ENCODE results near the gene KCNAB2. TPM values are rescaled to one million over a fixed set of nuclear protein-coding genes. Genes with fewer than 3 reads are reported as not detected.

KCNAB2 gene
- polyA plus RNA-seq, 3 donors from 2014 or later, result 26.1 to 73.8 (median 42.7) TPM

DNA sequence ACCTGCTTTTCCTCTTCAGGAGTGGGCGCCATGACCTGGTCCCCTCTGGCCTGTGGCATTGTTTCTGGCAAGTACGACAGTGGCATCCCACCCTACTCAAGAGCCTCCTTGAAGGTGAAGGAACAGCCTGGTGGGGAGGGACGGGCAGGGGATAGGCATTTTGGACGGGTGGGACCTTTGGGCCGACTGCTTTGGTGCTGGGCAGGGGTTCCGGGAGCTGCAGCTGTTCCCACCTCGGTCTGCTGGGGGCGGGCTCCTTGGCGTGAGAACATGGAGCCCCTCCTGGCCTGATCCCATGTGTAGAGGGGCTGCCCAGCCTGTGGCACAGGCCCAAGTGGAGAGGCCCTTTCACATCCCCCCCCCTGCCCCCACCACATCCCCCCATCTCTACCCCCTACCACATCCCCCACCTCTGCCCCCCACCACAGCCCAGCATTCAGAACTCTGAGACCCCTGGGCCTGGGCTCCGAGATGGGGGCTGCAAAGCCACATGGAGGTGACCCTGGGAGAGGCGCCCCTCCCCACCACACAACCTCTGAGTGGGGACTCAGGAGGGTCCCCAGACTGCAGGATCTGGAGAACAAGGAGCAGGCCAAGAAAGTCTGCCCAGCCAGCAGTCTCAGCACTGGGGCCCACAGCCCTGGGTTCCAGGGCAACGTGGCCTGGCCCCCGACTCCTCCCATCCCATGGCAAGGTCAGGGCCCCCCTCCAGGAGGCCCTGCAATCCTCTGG is 50.0 kb downstream of the KCNAB2 start:
- DNase-seq, result no peak
- no peak overlapping the region for H3K27ac Mint-ChIP-seq
- no peak overlapping the region for H3K4me3 Mint-ChIP-seq

DNA sequence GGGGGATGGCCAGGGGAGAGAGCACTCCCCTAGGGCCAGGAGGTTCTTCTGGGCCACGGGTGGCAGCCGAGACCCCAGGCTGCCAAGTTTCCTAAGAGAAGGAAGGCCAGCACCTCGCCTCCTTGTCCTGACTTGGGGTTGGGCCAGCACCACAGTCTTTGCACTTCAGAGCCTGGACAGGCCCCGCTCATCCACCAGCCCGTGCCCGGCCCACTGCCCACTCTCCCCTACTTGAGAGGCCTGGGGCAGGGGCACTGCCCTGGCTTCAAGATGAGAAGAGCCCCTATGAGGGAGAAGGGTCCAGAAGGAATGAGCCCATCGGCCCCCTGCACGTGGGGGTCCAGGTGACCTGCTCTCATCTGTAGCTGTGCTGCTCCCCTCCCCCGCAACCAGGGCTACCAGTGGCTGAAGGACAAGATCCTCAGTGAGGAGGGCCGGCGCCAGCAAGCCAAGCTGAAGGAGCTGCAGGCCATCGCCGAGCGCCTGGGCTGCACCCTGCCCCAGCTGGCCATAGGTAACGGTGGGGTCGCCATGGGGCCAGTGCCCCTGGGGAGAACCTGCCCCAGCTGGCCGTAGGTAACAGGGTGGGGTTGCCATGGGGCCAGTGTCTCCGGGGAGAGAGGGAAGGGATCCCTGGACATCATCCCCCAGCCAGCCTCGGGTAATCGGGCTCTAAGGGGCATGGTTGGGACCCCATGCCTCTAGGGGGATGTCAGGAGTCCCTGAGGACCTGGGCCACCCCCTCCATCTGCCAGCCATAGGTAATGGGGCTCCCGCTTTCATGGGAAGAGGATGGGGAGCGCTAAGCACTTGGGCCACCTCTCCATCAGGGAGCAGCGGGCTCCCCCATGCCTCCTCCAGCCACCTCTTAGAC is 50.8 kb downstream of the KCNAB2 start:
- Mint-ChIP-seq H3K4me3 (no peak overlapping the region), H3K9me3 (no peaks in the 10 kb centered on the region), H3K36me3 (peaks cover 5 to 18% (median 6%) of the 10 kb centered on the region in 3 donors), H3K27ac (no peak overlapping the region), H3K27me3 (ENCODE audit: low read depth in 3 of 3) (peaks cover 2 to 25% (median 14%) of the 10 kb centered on the region in 3 donors), H3K4me1 (peaks cover 0 to 6% of the 10 kb centered on the region in 2 donors)
- no peak for DNase-seq

More for the DNA sequence above, 50.0 kb downstream of the KCNAB2 start:
- Mint-ChIP-seq H3K36me3 (peaks cover 9 to 24% (median 11%) of the 10 kb centered on the region in 3 donors), H3K4me1 (peaks cover 0 to 3% of the 10 kb centered on the region in 2 donors), H3K27me3 (ENCODE audit: low read depth in 3 of 3) (peaks cover 2 to 20% (median 8%) of the 10 kb centered on the region in 3 donors), H3K9me3 (no peaks in the 10 kb centered on the region)

DNA sequence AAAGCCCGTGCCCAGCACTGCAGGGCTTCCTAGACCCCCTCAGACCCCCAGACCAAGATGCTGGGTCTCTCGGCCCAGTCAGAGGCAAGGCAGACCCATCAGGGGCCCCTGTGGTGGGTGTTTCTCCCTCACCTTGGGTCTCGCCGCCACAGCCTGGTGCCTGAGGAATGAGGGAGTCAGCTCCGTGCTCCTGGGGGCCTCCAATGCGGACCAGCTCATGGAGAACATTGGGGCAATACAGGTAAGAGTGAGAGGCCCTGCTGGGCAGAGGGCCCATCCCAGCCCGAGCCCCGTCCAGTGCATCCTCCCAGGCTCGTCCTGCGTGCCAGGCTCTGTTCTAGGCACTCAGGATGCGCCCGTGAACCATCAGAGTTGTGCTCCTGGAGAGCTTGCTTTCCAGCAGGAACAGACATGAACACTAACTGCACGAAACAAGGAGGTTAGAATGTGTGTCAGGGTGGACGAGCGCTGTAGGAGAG is 51.5 kb downstream of the KCNAB2 start:
- DNase-seq, result no peak
- peaks cover 2 to 28% (median 14%) of the 10 kb centered on the region in 3 donors for H3K27me3 Mint-ChIP-seq (ENCODE audit: low read depth in 3 of 3)
- H3K27ac Mint-ChIP-seq, result peak overlapping the region in 3 of 6 donors; percentile 3 to 55 (median 54)
- H3K36me3 Mint-ChIP-seq, result peaks cover 5 to 18% (median 6%) of the 10 kb centered on the region in 3 donors
- no peak overlapping the region for H3K4me3 Mint-ChIP-seq
- H3K9me3 Mint-ChIP-seq, result no peaks in the 10 kb centered on the region
- peaks cover 0 to 6% of the 10 kb centered on the region in 2 donors for H3K4me1 Mint-ChIP-seq

DNA sequence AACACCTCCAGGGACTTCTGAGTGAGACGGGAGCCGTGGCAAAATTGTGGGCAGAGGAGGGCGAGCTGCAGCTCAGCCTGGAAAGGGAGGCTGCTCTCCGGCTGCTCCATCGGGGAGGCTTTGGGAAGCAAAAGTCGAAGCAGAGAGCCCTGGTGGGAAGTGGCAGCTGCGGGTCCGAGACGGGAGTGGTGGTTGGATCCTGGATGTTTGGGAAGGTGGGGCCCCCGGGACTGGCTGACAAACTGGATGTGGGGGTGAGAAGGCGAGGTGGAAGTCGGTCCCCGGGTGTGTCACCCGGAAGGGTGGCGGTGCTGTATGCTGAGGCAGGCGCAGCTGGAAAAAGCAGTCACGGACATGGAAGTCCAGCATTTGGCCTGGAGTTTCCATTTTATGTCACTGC is 52.1 kb downstream of the KCNAB2 start:
- Mint-ChIP-seq H3K4me1 (peaks cover 0 to 6% of the 10 kb centered on the region in 2 donors), H3K27me3 (ENCODE audit: low read depth in 3 of 3) (peaks cover 4 to 28% (median 14%) of the 10 kb centered on the region in 3 donors), H3K4me3 (no peak overlapping the region), H3K27ac (no peak overlapping the region), H3K36me3 (peaks cover 5 to 18% (median 6%) of the 10 kb centered on the region in 3 donors), H3K9me3 (no peaks in the 10 kb centered on the region)
- no peak for DNase-seq

DNA sequence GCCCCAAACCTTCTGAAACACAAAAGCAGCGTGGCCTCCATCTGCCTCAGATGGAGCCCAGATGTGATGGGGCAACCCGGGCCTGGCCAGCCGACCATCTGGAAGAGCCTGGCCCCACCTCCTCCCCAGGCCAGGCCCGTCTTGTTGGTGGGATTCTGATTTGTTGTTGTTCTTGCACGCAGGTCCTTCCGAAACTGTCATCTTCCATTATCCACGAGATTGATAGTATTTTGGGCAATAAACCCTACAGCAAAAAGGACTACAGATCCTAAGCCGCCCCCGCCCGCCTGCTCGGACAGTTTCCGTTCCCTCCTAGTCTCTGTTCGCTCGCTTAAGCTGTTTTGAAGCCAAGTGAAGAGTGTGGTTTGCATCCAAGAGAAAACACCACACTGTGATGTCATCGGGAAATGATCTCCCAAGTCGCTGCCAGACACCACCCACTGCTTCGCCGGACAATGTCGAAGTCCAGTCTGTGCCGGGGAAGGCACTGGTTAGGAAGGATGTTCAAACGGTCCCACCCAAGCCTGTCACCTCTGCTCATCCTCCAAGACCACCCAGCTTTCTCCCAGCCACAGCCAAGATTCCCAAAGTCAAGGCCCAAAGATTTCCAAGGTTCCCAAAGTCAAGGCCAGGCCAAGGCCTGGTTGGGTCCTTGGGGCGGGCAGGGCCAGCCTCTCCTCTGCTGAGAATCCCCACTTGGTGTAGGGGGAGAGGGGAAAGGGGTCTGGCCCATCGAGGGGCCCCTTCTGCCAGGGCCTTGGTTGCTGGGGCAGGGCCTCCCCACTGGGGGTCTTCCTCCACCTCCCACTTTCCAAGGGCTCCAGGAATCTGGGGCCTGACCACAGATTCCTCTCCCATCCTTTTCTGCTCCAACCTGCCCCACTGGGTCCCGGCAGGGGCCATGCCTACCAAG is 52.9 kb downstream of the KCNAB2 start:
- Mint-ChIP-seq H3K27ac (peak overlapping the region in 1 of 6 donors; percentile 3), H3K9me3 (no peaks in the 10 kb centered on the region), H3K36me3 (peaks cover 5 to 18% (median 6%) of the 10 kb centered on the region in 3 donors), H3K27me3 (ENCODE audit: low read depth in 3 of 3) (peaks cover 4 to 24% (median 14%) of the 10 kb centered on the region in 3 donors), H3K4me1 (peaks cover 0 to 6% of the 10 kb centered on the region in 2 donors), H3K4me3 (no peak overlapping the region)
- no peak for DNase-seq

DNA sequence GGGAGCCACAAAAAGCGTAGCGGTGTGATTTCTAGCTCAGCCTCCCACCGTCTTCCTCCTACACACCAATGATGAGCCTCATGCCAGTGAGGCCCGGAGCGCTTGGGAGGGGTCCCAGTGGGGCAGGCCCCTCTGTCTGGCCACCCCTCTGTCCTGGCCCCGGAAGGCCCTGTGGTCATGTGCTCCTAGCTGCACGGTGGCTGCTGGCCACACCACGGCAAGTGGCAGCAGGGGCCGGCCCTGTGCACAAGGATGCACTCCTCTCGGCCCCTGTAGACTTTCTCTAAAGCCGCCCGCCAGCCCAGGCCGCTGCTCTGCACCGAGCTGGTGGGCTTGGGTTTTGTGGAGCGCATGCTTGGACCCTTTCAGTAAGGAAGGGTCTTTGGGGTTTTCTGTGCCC is 53.6 kb downstream of the KCNAB2 start:
- H3K36me3 Mint-ChIP-seq, result peaks cover 5 to 10% (median 6%) of the 10 kb centered on the region in 3 donors
- peaks cover 0 to 6% of the 10 kb centered on the region in 2 donors for H3K4me1 Mint-ChIP-seq
- DNase-seq, result no peak
- no peak overlapping the region for H3K4me3 Mint-ChIP-seq
- H3K27ac Mint-ChIP-seq, result no peak overlapping the region
- H3K9me3 Mint-ChIP-seq, result no peaks in the 10 kb centered on the region
- peaks cover 4 to 22% (median 12%) of the 10 kb centered on the region in 3 donors for H3K27me3 Mint-ChIP-seq (ENCODE audit: low read depth in 3 of 3)

DNA sequence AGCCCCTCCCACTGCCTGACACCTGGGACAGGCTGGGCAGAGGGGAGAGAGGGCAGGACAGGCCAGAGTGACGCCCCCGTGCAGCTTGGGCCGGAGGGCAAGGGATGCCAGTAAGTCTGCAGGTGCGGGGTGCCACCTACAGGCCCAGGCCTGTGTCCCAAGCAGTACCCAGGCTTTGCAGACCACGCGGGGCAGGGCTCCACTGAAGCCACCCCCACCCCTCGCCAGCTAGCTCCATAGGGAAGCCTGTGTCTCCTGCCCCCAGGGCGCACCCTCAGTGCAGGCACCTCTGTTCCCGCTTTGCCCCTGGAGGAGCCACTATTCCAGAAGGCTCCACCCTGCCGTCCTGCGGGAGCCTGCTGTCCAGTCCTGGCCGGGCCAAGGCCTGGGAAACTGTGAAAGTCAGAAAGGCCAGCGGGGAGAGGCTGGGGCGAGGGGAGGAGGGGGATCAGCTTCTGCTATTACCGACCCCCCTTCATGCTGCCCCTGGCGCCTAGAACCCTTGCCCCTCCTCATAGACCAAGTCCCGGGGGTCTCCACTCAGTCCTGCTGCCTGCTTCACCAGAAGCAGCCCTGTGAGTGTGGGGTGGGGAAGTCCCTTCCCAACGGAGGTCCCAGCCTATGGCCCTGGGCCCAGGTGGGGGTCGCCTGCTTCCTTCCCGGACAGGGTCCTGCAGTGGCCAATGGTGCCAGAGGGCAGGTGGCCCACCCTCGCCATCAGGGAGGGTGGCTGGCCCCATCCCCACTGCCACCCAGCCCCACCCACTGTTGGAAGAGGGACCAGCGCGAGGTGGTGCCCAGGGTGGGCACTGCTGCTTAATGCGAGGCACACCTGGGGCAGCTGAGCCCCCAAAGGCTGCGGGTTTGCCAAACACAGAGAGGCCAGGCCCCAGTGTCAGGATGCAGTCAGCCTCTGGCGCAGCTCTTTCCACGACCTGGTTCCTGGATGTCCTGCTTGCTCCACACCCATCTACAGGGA is 54.4 kb downstream of the KCNAB2 start:
- Mint-ChIP-seq H3K4me3 (no peak overlapping the region), H3K9me3 (no peaks in the 10 kb centered on the region), H3K4me1 (peaks cover 0 to 6% of the 10 kb centered on the region in 2 donors), H3K27ac (no peak overlapping the region), H3K27me3 (ENCODE audit: low read depth in 3 of 3) (peaks cover 4 to 22% (median 12%) of the 10 kb centered on the region in 3 donors), H3K36me3 (peaks cover 5 to 10% (median 6%) of the 10 kb centered on the region in 3 donors)
- DNase-seq, result no peak

DNA sequence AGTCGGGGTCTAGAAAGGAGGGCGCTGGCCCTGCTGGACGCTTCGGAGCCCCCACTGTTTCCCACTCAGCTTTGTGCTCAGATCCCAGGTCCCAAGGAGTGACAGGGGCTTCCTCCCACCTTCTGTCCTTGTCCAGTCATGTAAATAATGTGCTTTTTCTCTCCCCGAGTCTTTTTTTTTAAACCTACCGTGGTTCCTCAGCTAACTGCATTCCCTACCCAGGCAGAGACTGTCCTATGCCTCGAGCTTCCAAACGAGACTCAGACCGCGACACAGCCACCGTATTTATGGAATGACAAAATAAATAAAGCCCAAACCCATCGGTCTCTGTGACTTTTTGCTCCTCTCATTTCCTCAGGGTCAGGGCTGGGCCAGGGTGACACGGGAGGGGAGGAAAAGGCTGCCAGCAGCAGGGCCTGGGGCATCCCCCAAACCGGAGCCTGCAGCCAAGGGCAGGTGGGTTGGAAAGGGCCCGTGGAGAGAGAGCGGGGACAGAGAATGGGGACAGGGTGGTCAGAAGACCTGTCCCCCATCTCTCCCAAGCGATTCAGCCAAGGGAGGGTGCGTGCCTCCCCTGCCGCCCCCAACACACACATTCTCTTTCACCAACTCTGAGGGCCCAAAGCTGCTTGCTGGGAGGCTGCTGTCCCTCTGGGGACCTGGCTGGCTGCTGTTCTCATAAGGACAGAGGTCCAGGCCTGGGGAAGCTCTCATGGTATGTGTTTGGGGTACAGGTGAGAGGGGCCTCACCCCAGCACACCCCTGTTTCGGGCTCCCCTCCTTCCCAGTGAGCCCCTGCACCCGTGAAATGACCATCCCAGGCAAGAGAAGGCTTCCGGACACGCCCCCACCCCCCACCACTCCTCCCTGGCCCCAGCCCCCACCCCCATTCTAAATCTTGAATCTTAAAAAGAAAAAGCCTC is 55.4 kb downstream of the KCNAB2 start:
- no peak for DNase-seq
- peaks cover 0 to 6% of the 10 kb centered on the region in 2 donors for H3K4me1 Mint-ChIP-seq
- no peaks in the 10 kb centered on the region for H3K9me3 Mint-ChIP-seq
- peak overlapping the region in 4 of 6 donors; percentile 3 to 76 (median 57) for H3K27ac Mint-ChIP-seq
- no peak overlapping the region for H3K4me3 Mint-ChIP-seq
- H3K27me3 Mint-ChIP-seq (ENCODE audit: low read depth in 3 of 3), result peaks cover 4 to 22% (median 12%) of the 10 kb centered on the region in 3 donors
- H3K36me3 Mint-ChIP-seq, result peaks cover 5 to 10% (median 6%) of the 10 kb centered on the region in 3 donors

DNA sequence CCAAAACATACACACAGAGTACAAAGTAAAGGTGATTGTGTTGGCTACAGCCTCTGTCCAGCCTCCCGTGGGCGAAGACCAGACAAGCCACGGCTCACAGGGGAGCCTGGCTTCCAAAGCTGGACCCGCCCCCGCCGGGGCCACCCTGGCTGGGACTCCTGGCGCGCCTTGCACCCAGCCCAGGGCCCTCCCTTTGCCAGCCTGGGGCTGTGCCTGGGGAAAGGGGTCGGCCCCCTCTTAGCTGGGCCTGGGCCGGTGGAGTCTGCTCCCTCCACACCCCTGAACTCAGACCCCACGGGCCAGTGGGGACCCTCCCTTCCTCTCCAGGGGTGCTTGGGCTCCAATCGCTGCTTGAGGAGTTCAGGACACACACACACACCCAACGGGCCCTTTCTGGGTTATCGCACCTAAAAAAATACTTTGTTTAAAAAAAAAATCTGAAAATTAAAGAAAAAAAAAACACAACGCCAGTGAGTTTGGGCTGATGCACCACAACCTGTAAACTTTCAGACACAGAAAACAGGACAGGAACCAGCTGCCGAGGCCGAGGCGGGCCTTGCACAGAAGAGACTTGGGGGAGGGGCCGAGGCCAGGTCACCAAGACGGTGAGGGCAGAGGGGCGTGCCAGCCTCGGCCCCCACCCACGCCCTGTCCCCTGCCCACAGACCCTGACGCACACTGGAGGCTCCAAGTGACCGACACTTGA is 56.3 kb downstream of the KCNAB2 start:
- Mint-ChIP-seq H3K4me3 (no peak overlapping the region), H3K4me1 (peaks cover 0 to 6% of the 10 kb centered on the region in 2 donors), H3K27ac (no peak overlapping the region), H3K27me3 (ENCODE audit: low read depth in 3 of 3) (peaks cover 4 to 21% (median 12%) of the 10 kb centered on the region in 3 donors), H3K36me3 (peaks cover 5 to 10% (median 6%) of the 10 kb centered on the region in 3 donors), H3K9me3 (no peaks in the 10 kb centered on the region)
- DNase-seq, result no peak

DNA sequence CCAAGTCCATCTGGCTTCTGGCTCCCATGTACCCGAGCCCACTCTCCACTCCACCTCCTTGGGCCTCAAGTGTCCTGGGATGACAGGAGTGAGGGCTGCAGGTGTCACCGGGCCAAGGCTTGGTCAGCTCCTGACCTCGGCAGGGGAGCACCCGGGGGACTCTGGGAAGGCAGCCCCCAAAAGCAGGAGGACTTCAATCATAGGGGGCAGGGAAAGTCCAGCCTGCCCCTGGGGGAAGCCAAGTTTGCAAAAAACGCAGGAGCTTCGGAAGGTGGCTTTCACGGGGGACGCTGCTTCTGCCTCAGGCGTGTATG is 56.8 kb downstream of the KCNAB2 start:
- peaks cover 2 to 19% (median 8%) of the 10 kb centered on the region in 3 donors for H3K27me3 Mint-ChIP-seq (ENCODE audit: low read depth in 3 of 3)
- H3K27ac Mint-ChIP-seq, result no peak overlapping the region
- DNase-seq, result no peak
- H3K36me3 Mint-ChIP-seq, result peaks cover 3 to 7% (median 5%) of the 10 kb centered on the region in 3 donors
- peaks cover 0 to 6% of the 10 kb centered on the region in 2 donors for H3K4me1 Mint-ChIP-seq
- H3K9me3 Mint-ChIP-seq, result no peaks in the 10 kb centered on the region
- H3K4me3 Mint-ChIP-seq, result no peak overlapping the region
